GM19438 (cell line): ENCODE measurements around the gene SLC16A6.
"Not testable (repeated sequence)": the region's sequence is repeated elsewhere in the genome, so short reads cannot be mapped to it uniquely, and the experiment has no call there.

ENCODE experiments used
- ATAC-seq: cut with Tn5 transposase; IDR thresholded peaks from one replicate; pipeline ENCODE4 v1.9.1; 2021; ENCODE audit warnings: low read depth; ENCODE audit not compliant: unreplicated experiment

SLC16A6 gene

GRCh38 chr17:68314916-68315535 lies 24.1 kb upstream of the SLC16A6 start:
- no peak for ATAC-seq

GRCh38 chr17:68310152-68310551 lies 19.2 kb upstream of the SLC16A6 start:
- ATAC-seq: no peak

- ATAC-seq: not testable (repeated sequence)
Measured at GRCh38 chr17:68309066-68309670, 18.2 kb upstream of the SLC16A6 start.

- not testable (repeated sequence) for ATAC-seq
Measured at GRCh38 chr17:68308486-68308885, 17.6 kb upstream of the SLC16A6 start.

GRCh38 chr17:68307443-68307842 lies 16.5 kb upstream of the SLC16A6 start:
- no peak for ATAC-seq

GRCh38 chr17:68306819-68307218 lies 15.9 kb upstream of the SLC16A6 start:
- no peak for ATAC-seq

- no peak for ATAC-seq
Measured at GRCh38 chr17:68305142-68305541, 14.2 kb upstream of the SLC16A6 start.

GRCh38 chr17:68304706-68305105 lies 13.8 kb upstream of the SLC16A6 start:
- no peak for ATAC-seq

- no peak for ATAC-seq
Measured at GRCh38 chr17:68302666-68303065, 11.7 kb upstream of the SLC16A6 start.

- ATAC-seq: no peak
Measured at GRCh38 chr17:68302066-68302564, 11.2 kb upstream of the SLC16A6 start.

- no peak for ATAC-seq
Measured at GRCh38 chr17:68301438-68301959, 10.6 kb upstream of the SLC16A6 start.

GRCh38 chr17:68299817-68300216 lies 8.9 kb upstream of the SLC16A6 start:
- no peak for ATAC-seq

- ATAC-seq: no peak
Measured at GRCh38 chr17:68298601-68299000, 7.7 kb upstream of the SLC16A6 start.

GRCh38 chr17:68297195-68297594 lies 6.3 kb upstream of the SLC16A6 start:
- no peak for ATAC-seq

- ATAC-seq: no peak
Measured at GRCh38 chr17:68296217-68297191, 5.6 kb upstream of the SLC16A6 start.

- no peak for ATAC-seq
Measured at GRCh38 chr17:68295086-68295485, 4.2 kb upstream of the SLC16A6 start.

GRCh38 chr17:68294617-68295016 lies 3.7 kb upstream of the SLC16A6 start:
- no peak for ATAC-seq

- no peak for ATAC-seq
Measured at GRCh38 chr17:68294196-68294555, 3.2 kb upstream of the SLC16A6 start.

- ATAC-seq: no peak
Measured at GRCh38 chr17:68293490-68294195, 2.7 kb upstream of the SLC16A6 start.

GRCh38 chr17:68292689-68293040 lies 1.7 kb upstream of the SLC16A6 start:
- no peak for ATAC-seq
